Activated CD8-positive, alpha-beta memory T cell treated with anti-CD3 and anti-CD28 coated beads, Interleukin-2, amount 50 U/mL, for 1 hour (primary cell): Measurements from ENCODE around the gene CXCL14.

Experiments used
- DNase-seq: peaks from one replicate; pipeline ENCODE4 v3.0.0-alpha.2; 2020; ENCODE audit errors: extremely low read depth

The CXCL14 gene

DNA sequence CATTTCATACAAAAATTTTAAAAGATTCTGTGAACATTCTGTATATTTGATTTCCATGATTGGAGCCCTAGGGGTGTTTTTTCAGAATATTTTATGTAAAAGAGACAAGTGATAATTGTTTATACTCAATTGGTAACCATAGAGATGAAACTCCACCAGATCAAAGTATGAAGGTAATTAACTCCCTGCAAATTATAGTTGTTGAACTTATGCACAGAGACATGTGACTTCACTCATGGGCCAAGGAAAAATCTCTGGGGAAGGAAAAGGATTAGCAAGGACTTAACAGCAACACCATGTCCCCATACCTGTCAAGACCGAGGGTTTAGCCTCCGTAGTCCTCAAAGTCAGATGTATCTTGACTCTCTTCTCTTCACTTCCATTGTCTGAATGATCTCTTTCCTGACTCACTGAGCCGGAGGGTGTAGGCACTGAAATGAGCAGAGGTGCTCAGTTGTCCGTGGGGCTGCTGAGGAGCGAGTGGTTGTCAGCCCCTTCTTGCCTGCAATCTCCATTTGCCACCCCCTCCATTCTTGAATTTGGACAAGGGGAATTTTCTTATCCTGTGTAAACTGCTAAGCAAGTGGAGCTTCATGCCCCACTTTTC is 17.5 kb upstream of the CXCL14 start:
- no peak for DNase-seq

DNA sequence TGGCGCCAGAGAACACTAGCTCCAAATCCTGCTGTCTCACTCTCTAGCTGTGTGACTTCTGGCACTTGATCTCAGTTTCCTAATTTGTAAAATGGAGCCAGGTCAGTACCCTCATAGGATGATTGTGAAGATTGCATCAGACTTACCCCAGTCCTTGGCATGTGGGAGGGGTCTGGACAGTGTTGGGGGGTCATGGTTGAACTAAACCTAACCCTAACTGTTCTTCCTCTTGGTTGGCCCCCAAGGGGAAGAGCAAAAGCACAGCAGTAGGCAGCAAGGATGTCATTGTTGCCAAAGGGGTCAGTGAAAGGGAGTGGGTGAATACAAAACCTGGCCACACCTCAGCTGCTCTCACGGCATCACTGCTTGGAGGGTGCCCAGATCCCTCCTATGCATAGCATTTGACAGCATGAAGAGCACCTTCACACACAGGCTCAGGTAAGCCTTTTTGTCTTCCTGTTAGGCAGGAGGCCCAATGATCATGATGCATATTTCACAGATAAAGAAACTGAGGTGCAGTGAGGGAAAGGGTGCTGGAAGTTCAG is 15.7 kb upstream of the CXCL14 start:
- no peak for DNase-seq

DNA sequence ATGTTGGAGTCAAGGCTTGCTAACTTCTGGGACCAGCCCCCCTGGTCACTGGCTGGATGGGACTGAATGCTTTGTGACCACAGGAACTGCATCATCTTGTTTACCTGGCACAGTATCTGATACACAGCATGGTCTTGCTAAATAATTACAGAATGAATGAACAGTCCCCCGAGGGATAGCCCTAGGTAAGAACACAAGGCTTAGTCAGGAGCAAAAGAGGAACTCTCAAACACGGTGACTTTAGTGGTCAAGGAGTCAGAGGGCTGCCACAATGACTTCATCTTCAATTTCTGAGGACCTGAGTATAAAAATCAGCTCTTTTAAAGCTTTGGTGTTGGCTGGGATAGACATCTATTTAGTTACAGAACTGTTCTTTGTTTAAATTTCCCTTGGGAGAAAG is 15.1 kb upstream of the CXCL14 start:
- DNase-seq = no peak

DNA sequence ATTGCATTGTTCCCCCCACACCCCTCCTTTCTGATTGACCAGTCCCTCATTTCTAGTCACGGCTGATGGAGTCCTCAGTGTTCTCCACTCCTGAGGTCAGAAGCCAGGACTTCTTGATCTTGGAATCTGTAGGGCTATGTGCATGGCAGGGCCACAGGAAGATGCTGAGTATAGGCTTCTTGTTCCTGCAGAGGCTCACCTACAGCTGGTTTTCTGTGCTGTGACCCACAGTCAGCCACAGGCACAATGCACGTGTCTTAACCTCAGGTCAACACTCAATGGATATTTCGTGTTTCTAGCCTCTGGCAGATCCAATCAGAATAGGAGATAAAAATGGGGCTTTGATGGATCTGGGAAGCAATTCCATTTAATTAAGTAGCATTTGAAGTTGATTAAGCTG is 14.3 kb upstream of the CXCL14 start:
- DNase-seq = no peak

DNA sequence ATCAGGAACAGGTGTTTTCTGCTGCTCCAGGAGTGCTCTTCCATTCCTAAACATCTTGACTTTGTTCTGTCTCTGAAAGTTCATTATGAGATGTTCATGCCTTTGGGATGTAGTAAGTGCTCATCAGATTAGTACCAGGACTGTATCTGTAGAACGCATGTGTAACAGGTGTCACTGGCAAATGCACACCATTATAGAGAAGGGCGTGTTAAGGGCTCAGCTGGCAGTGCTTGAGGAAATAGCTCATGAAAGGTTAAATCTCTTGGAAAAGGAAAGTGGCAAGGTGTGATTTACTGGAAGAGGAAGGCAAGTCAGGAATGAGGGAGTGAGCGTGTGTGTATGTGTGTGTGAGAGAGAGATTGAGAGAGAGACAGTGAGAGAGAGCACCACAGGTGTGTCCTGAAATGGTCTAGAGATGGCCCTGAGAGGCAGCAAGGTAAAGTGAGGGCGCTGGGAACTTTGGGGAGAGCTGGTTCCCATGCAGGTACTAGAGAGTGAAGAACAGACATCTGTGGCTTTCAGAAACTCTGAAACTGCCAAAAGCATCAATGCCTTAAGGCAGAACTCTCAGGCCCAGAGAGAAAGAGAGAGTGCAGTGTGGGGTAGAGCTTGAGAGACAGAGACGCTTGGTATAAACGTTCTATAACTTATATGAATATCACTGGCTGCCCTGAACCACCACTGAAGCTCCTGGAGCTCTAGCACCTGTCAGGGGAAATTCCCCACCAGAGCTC is 13.7 kb upstream of the CXCL14 start:
- DNase-seq = no peak

DNA sequence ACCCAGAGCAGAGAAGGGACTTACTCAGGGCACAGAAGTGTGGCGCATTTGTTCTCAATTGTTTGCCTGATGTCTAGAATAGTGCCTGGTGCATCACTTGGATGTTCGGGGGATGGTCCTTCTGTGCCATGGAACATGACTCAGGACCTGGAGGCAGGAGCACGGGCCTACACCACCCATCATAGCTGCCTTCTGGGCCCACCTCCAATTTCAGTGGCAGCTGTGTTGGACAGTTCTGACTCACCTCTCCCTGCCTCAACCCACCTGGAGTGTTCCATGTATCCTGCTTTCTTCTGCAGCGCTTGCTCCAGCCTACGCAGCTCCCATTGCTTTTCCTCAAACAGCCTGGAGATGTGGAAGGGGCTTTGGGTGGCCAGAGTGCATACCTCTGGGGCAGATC is 12.5 kb upstream of the CXCL14 start:
- DNase-seq = no peak

DNA sequence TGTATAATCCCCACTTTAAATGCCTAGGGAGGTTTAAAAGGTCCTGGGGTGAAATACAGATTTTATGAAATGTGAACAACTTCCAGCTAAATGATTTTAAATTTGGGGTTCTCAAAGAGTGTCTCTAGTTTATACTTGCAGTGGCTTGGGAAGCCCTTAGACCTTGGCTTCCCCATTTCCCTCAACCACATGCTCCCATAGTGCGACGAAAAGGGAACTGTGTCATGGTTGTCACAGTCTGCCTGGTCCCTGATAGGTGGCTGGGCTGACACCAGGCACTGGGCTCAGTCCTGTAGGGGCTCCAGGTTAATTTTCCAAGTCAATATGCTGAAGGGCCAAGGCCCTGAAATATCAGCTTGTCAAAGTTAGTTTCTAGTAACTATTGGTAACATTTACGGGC is 10.4 kb upstream of the CXCL14 start:
- DNase-seq = no peak

DNA sequence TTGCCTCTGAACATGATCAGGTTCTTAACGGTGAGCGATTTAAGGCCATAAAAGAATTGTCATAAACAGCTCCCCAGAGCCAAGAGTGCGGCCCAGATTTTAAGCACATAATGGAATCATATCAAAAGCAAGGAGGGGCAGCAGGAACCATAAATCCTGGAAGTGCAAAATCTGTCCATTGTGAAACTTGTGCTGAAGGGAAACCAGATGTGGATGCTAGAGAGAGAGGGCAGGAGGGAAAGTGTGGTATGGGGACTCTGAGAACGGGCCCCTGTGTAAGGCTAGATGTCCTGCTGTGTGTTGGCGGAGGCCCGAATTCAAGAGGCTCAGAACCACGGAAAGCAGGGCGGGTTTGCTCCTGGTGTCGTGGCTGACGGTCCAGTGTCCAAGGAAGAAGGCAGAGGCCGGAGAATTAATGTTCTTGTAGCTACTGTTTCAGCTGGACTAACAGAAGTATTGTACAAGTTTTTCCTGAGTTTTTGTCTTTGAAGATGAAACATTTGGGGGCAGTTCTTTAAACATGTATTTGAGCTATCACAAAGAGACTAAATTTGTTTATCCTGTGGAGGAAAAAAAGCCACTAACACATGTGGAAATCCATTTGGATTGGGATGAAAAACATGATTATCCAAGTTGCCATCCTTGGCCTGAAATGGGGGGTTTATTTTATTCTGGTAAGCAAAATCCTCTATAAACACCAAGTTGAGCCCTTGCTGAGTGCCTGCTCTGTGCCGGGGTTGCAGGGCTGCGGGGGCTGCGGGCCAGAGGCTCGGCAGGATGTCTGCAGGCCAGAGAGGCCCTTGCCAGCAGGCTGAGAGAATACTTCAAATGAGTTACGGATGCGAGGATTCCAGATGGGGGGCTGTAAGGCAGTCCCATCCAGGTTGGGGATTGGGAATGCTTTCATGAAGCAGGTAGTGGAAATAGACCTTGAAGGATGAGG is 9.2 kb upstream of the CXCL14 start:
- DNase-seq = no peak

DNA sequence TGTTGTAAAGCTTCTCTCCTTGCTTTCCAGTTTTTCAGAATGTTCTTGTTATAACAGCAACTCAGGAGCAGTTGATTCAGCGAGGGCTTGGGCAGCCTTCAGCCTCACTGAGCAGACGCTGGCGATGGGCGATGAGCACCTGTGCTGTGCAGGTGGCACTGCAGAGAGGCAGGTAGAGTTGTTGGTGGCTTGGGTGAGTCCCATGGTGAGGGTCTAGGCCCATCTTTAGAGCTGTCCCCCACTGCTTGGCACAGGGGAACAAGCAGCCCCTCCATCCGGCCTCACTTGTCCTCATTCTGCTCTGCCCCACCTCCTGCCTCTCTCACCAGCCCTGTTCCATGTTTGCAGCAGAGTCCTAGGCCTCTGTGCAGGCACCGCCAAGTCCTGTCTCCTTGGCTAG is 6.1 kb upstream of the CXCL14 start:
- no peak for DNase-seq

DNA sequence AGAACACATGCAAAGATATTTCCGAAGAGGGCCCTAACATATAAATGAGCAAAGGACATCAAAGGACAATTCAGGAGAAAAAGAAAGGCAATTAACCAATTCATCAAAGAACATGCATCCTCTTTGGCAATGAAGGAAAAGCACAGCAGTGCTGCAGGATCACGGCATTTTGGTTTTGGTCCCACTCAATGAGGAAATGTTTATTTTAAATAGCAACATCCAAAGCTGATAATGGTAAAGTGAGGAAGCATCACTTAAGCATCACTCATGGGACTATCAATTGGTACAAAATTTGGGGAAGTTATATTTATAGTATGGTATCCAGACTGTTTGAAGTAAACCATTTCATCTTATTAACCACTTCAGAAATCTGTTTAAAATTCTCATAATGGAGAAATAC is 5.5 kb upstream of the CXCL14 start:
- DNase-seq = no peak

DNA sequence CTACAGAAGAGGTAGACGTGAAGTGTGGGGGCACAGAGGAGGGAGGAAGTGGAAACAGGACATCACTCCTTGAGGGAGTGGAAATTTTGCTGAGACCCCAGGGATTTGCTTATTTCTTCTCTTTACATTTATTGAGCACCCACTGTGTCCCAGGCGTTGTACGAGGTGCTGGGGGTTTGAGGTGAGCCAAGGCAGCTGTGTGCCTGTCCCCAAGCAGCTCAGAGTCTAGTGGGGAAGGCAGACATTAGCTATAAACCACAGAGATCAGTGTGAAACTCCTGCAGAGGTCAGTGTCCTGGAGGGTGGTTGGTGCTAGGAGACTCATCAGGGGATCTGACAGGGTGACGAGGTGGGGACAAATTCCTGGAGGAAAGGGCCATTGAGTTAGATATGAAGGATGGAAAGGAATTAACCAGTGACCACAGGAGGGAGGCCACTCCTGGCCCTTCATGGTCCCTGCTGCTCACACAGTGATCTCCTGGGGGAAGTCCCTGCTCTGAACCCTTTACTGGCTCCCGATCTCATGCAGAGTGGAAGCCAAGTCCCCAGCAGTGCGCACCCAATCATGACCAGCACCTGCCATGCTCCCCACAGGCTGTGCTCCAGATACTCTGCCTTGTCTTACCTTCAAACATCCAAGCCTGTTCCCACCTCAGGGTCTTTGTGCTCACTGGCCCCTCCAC is 3.4 kb upstream of the CXCL14 start:
- no peak for DNase-seq

DNA sequence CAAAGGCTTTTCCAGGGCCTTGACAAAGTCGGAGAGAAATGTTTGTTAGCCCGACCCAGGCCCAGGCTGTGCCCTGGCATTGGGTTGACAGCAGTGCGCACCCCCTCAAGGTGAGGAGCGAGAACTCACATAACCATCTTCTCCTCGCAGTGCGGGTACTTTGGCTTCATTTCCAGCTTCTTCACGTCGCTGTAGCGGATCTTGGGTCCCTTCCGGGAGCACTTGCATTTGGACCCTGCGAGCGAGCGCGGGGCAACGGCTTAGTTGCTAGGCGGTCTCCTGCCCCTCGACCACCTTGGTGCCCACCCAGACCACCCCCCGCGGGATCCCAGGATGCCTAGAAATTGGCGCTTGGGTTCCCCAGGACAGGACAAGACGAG is 496 bp downstream of the CXCL14 start:
- no peak for DNase-seq

DNA sequence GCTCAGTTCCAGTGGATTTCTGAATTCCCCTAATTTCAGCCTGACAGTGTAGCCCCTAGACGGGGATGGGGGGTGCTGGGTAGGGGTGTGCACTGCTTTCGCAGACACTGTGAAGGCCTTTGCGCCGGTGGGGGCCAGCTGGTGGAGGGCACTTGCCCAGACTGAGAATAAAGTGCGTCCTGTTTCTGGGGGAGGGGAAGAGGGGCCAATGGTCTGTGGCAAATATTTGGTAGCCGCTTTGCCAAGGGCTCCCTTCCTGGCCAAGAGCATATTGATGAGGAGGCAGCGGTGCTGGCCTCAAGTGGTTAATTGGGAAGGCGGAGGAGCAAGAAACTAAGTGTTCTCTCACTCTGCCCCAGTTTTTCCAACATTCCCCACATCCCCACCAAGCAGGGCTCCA is 1.4 kb downstream of the CXCL14 start:
- DNase-seq = no peak

DNA sequence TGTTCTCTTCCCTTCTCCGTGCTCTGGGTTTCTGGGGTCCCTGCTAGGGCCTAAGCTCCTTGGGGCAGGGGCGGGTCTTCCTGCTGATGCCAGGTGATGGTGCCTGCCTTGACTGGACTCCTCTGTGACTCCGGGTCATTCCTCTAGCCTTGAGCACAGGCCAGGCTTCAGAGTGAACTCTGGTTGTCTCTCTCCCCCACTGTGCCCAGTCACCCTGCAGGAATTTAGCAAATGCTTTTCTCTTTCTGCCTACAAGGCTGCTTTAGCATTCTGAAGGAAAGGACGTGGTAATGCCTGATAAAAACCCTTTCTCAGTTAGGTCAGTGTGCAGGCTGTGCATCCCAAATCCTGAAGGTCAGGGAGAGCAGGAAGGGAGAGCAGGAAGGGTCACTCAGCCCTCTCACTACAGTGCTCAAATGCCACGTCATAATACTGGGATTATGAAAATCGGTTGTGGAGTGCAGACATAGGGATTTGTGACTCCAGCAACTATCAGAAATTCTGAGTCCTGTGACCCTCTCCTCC is 2.7 kb downstream of the CXCL14 start:
- no peak for DNase-seq

DNA sequence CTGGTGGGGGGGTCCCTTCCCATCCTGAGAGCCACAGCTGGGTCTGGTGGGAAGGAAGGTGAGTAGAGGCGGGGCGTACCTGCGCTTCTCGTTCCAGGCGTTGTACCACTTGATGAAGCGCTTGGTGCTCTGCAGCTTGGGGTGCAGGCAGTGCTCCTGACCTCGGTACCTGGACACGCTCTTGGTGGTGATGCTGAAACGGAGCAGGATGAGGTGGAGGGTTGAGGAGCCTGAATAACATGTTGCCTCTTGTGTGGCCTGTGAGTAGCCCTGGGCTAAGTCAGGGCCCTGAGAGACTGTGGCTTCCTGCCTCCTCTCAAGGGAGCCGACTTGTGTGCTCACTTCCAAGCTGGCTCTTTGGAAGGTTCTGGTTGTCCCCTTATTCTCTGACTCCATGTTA is 4.3 kb downstream of the CXCL14 start:
- DNase-seq = no peak

DNA sequence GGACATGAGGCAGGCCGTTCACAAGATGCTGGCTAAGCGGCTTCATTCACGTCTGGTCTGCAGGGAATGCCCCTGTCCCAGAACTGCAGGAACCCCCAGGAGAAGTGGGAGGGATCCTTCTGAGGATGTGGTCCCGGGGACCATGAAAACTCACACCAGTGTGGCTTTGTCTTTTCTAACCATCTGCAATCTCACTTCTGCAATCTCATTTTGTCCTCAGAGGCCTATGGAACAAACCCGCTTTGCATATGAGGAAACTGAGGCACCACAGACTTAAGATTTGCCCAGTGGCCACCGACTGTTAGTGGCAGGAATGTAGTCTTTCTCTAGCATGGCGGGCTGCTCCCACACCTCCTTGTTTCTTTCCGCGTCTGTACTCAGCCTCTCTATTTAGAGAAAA is 6.9 kb downstream of the CXCL14 start:
- no peak for DNase-seq

DNA sequence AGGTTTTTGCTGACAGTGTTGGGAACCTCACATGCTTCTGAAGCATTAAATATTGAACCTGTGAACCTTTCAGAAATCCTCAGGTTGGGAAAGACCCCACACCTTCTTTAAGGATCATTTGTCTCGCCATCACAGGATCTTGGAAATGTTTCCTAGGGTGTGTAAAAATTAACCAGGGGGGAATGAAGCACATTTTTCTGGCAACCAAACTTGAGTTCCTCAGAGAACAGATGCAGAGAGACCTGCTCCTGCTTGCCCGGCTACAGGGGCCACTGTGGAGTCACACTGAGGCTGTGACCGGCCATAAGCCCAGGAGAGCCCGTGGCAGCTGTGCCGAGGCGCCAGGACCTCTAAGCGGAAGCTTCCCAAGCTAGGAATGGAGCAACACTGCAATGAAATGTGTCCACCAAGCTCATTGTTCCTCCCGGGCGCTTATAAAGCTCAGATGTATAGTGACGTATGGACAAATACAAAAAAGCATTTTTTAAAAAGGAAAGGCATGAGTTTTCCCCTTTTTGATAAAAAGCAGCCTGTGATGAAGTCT is 7.7 kb downstream of the CXCL14 start:
- no peak for DNase-seq

DNA sequence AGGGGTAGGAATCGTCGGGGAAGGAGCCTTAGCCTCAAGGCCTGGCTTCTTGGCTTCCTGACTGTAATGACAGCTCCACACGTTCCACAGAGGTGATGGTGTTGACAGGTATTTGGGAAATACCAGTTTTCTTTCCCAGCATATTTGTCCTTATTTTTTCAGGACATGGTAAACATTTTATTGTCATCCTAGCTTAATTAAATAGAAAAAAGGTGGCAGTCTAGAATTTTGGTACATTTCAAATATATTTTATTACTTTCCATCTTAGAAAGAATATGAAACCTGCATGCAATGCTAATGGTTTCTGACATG is 8.4 kb downstream of the CXCL14 start:
- no peak for DNase-seq

DNA sequence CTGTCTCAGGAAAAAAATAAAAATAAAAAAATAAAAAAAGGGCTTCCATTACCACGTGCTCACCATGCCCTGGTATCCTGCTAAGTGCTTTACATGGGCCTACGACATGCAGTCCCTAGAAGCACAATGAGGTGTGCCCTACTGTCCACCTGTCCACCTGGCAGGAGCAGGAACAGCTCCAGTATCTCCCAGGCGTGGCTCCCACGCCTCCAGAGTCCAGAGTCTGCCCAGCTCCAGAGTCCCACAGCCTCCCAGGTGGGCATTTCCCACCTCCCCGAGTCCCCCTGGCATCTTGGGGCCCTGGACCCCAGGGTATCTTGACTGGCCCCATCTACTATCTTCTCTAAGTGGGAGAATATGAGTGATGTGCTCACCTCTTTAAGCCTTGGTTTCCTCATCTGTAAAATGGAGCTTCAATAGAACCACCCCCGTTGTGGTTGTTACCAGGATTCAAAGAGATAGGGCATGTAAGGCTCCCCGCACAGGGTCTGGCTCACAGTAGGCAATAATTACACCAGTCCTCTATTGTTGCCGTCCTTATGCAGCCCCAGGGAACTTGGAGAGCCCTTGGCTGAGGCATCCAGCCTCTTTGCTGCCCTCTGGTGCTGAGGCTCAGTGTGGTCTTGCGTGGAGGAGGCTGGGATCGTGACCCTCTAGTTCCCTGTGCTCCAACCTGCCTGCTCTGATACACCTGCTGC is 8.9 kb downstream of the CXCL14 start:
- no peak for DNase-seq

DNA sequence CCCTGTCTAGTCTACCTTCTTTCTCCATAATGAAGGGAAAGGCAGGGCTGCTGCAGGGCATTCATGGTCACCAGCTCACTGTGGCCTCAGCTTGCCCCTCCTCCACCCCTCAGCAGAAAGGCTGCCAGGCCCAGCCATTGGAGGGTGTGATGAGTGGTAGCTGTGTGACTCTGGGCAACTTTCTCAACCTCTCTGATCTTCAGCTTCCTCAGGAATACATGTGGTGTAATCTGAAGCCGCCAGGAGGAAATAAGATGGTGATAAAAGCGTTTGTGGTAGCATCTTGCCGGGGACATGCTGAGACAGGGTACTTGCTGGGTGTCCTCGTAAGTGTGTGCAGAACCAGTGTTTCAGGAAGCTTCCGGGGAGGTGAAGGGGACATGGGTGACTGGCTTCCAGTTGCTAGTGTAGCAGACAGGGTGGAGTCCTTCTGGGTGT is 9.8 kb downstream of the CXCL14 start:
- DNase-seq = no peak

DNA sequence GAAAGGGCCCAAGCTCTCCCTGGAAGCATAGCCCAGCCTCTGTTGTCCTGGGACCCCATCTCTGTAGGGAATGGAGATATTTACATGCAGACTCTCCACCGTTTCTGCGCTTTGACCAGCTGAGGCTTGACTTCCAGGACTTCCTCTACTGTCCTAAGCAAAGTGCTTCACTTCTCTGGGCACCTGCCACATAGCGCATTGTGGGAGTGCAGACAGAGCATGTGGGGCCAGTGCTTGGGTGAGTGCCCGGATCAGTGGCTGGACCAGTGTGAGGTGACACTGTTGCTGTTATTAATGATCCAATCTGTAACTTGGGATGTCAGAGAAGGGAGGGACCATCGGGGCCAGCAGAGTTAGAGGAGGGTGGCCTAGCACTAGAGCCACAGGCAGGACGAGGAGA is 10.5 kb downstream of the CXCL14 start:
- DNase-seq = no peak
